GM19099 (cell line): ENCODE data around the gene SLC16A11.

Experiments
- POLR2A ChIP-seq: IDR thresholded peaks from 3 replicates; pipeline ENCODE4 v1.6.1; 2011; ENCODE audit warnings: low read depth; ENCODE audit not compliant: insufficient read length; ENCODE audit errors: extremely low read depth

SLC16A11 gene

GRCh38 chr17:7063518-7064094, 19.7 kb upstream of the SLC16A11 start:
- TF ChIP-seq POLR2A, result no peak

- TF ChIP-seq POLR2A, result no peak
These were observed 16.4 kb upstream of the SLC16A11 start for GRCh38 chr17:7060165-7060891.

GRCh38 chr17:7058831-7059447, 15.0 kb upstream of the SLC16A11 start:
- no peak for TF ChIP-seq POLR2A

GRCh38 chr17:7056386-7056785, 12.5 kb upstream of the SLC16A11 start:
- no peak for TF ChIP-seq POLR2A

GRCh38 chr17:7048968-7049367, 5.1 kb upstream of the SLC16A11 start:
- no peak for TF ChIP-seq POLR2A

GRCh38 chr17:7047566-7047965, 3.7 kb upstream of the SLC16A11 start:
- TF ChIP-seq POLR2A, result no peak

- TF ChIP-seq POLR2A, result peak; percentile 18
These were observed 3.0 kb upstream of the SLC16A11 start for GRCh38 chr17:7046725-7047397.

GRCh38 chr17:7046127-7046724, 2.3 kb upstream of the SLC16A11 start:
- no peak for TF ChIP-seq POLR2A

GRCh38 chr17:7045492-7046126, 1.7 kb upstream of the SLC16A11 start:
- no peak for TF ChIP-seq POLR2A

GRCh38 chr17:7043182-7043496, 753 bp downstream of the SLC16A11 start:
- no peak for TF ChIP-seq POLR2A

GRCh38 chr17:7042501-7043181, 1.3 kb downstream of the SLC16A11 start:
- TF ChIP-seq POLR2A, result peak; percentile 42

GRCh38 chr17:7041607-7042500, 2.0 kb downstream of the SLC16A11 start:
- no peak for TF ChIP-seq POLR2A

- no peak for TF ChIP-seq POLR2A
These were observed 4.1 kb downstream of the SLC16A11 start for GRCh38 chr17:7039832-7040231.

- no peak for TF ChIP-seq POLR2A
These were observed 5.6 kb downstream of the SLC16A11 start for GRCh38 chr17:7038025-7038862.
